HT1080 (cell line): ENCODE results near the gene CELSR1. TPM values are rescaled to one million over a fixed set of nuclear protein-coding genes. Genes with fewer than 3 reads are reported as not detected.
"Not testable (repeated sequence)": the region's sequence is repeated elsewhere in the genome, so short reads cannot be mapped to it uniquely, and the experiment has no call there.

Experiments
- DNase-seq: peaks from one replicate; pipeline ENCODE4 v3.0.0-alpha.2; 2015; ENCODE audit warnings: low read depth
- total RNA-seq: library from RNA; depleted of rRNA; stranded (reverse); fragments of >200 nt; shearing (Covaris generic); gene quantifications from 2 replicates; pipeline ENCODE4 v1.2.3, GENCODE V29; 2014

The CELSR1 gene
- total RNA-seq, 1 experiment from 2014 or later: 17.9 TPM

- DNase-seq: no peak
Measured at GRCh38 chr22:46484861-46485595, 52.4 kb downstream of the CELSR1 start.

DNA sequence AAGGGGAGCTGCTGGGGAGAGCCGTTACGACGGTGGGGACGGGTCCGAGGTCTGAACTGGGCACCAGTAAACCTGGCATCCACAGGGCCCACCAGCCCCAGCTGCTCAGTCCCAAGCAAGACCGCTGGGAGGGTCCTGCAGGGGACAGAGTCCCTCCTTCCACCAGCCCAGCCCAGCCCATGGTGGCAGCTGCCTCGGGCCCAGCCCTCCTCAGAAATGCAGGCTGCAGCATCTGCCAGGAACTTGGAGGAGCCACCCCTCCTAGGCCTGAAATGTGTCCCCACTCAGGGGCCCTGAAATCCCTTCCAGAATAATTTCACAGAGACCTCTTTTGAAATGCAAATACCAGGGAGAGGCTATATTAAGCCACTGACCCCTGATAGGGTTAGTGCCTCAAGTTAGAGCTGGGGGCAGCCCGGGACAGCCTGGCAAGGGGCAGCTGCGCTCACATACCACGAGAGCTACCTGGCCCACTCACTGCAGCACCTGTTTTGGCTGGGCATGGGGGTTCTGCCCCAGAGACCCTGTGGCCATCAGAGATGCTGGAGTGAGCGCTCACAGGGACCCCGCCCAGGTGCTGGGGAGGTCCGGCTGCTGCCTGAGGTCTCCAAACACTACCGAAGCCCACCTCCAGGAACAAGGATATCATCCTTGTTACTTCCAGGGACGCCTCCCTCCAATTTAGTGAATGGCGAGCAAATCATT is 53.1 kb downstream of the CELSR1 start:
- DNase-seq: no peak

DNA sequence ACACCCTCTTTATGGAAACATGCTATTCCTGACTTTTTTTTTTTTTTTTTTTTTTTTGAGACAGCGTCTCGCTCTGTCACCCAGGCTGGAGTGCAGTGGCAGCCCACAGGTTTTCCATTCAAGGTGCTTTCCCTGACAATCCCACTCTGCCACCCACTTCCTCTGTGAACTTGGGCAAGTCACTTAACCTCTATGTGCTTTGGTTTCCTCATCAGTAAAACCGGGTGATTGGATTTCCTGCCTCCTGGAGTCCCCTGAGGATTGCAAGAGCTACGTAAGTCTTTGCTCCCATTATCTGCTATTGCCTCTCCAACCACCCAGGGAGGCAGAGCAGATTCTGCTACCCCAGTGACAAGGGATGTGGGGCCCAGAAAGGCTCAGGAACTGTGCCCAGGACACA is 54.1 kb downstream of the CELSR1 start:
- no peak for DNase-seq

DNA sequence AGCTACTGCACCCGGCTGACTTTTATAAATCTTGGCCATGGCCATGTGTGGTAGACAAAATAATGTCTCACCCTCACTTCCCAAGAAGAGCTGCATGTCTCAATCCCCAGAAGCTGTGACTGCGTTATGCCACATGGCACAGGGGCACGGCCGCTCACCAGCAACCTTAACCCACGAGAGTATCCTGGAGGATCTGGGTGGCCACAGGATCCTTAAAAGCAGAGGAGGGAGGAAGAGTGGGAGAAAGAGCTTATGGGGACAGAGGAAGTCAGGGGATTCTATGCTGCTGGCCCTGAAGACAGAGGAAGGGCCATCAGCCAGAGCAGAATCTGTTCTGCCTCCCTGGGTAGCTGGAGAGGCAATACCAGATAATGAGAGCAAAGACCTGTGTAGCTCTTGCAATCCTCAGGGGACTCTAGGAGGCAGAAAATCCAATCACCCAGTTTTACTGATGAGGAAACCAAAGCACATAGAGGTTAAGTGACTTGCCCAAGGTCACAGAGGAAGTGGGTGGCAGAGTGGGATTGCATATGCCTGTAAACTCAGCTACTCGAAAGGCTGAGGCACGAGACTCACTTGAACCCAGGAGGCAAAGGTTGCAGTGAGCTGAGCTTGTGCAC is 55.3 kb downstream of the CELSR1 start:
- no peak for DNase-seq

DNA sequence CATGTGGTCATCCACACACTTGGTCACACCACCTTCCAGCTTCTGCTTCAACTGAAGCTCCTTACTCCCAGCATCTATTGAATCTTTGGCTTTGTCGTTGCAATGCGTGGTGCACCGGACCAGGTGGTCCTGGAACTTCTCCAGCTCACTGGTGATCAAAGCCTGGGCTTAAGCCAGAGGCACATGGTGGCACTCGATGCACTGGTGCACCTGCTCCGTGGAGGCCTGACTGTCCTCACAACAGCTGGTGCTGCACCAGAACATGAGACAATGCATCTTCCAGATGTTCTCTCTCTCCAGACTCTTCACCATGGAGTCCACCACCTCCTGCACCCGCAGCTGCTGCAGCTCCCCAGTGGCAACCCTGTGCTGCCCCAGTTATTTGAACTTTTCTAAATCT is 56.0 kb downstream of the CELSR1 start:
- DNase-seq: no peak

DNA sequence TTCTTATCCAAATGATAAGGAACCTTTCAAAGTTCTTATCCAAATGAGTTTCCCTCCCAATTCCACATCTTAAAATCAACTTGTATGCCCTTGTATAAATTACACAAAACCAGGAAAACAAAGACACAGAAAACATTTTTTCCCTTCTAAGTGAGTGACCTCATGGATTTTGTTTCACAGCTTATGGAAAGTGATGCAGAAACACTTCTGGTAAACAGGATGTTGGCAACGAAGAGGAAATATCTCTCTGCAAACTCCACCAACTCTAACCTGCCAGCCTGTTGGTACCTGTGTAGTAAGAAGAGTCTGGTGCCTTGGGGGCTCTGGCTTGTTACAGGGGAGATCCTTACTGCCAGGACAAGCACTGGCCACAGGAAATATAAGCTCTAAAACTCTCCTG is 57.0 kb downstream of the CELSR1 start:
- DNase-seq: no peak

DNA sequence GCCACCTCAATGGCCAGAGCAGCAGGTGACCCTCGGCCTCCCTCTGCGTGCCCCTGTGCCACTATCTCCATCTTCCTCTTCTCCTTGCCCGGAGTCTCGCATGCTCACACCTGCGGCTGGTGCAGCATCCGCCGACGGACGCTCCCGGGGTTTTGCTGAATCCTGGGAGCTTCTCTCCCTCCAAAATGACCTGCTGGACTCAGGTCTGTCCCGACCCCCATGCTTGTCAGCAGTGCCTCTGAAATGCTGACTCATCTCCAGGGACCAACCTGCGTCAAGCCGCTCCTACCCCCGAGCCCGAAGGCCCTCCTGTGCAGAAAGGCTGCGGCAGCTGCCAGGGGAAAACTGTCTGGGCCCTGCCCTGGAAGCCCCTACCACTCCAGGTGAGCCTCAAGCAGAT is 58.4 kb downstream of the CELSR1 start:
- DNase-seq: no peak

- no peak for DNase-seq
Measured at GRCh38 chr22:46478083-46478551, 59.3 kb downstream of the CELSR1 start.

DNA sequence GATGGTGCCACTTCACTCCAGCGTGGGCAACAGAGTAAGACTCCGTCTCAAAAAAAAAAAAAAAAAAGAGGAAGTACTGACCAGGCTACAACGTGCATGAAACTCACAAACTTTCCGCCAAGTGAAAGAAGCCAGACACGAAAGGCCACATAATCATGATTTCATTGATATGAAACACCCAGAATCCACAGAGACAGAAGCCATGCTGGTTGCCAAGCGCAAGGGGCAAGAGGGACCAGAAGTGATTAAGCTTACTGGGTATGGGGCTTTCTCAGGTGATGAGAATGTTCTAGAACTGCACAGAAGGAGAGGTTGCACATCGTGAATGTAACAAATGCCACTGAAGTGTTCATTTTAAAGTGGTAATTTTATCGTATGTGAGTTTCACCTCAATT is 60.9 kb downstream of the CELSR1 start:
- no peak for DNase-seq

- DNase-seq: no peak
Measured at GRCh38 chr22:46473896-46474557, 63.4 kb downstream of the CELSR1 start.

DNA sequence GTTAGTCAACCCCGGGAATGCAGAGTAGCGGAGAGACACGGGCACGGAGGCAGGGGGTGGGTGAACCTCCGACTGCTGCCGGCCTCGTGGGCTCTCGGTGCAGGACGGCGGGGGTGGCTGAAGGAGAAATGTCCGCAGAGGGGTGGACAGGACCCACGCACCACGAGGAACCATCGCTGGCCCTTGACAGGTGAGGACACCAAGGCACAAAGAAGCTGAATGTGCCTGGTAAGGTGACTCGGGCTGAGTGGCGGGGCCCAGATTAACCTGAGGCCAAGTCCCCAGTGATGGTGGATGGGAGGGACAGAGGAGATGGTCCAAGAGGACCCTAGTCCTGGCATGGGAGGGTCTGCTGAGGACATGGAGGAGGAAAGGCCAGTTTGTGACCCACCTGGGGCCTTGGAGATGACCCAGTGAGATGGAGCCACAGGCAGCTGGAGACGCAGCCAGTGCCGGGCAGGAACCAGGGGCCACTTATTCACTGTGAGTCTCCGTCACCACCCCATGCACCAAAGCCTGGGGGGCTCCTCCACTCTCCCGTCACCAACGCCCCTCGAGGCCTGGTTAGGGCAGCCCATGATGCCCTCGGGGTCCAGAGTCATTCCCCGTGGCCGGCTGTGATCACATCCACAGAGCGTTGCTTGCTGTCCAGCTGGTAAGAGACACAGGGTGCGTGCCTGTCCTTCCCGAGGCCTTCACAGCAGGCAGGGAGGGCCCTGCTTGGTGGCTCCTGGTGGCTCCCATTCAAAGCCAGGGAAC is 64.2 kb downstream of the CELSR1 start:
- DNase-seq: no peak

GRCh38 chr22:46472722-46473016 is 64.8 kb downstream of the CELSR1 start:
- no peak for DNase-seq

DNA sequence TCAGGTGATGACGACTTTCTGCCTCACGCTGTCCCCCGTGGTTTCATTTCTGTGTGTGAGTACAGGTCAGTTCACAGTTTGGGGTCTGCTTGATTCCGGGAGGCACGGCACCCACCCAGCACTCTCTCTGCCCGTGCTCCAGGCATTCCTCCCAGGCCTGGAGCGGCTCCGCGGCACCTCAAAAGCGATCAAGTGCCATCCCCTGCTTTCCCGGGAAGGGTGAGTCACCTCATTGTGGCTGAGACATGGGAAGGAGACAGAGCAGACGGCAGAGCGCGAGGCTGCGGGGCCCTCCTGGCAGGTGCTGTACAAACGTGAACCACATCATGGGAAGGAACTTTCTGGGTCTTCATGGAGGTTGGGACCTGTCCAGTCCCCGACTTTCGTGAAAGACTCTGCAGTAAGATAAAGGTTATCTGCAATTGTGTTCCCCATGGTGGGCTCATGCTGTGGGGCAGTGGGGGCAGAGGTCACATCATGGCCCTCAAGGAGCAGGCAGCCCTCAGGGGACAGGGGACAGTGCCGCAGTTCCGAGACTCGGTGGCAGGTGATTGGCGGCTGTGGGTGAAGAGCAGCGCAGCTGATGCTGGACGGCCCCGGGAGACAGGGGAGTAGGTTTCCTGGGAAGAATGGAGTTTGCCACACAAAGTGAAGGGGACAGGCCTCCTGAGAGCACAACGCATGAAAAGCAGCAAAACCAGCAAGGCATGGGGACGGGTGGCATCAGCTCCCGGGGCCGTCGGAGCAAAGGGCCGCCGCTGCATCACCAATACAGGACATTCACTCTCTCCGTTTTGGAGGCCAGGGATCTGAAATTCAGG is 65.3 kb downstream of the CELSR1 start:
- peak; percentile 52 for DNase-seq

GRCh38 chr22:46471330-46471729 is 66.1 kb downstream of the CELSR1 start:
- DNase-seq: not testable (repeated sequence)

DNA sequence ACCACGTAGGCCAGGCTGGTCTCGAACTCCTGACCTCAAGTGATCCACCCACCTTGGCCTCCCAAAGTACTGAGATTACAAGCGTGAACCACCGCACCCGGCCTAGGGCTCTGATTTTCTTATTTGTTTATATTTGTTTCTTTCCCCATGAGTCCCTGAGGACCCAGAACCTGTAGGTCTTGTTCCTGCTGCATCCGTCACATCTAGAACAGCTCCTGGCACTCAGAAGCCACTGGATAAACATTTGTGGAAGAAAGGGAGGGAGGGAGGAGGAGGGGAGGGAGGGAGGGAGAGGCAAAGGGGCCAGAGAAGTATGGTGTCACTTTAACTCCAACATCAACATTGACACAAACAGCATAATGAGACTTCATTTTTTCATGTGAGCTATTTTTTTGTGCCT is 67.7 kb downstream of the CELSR1 start:
- DNase-seq: no peak

GRCh38 chr22:46467006-46467405 is 70.4 kb downstream of the CELSR1 start:
- no peak for DNase-seq

GRCh38 chr22:46466255-46466676 is 71.2 kb downstream of the CELSR1 start:
- DNase-seq: no peak

DNA sequence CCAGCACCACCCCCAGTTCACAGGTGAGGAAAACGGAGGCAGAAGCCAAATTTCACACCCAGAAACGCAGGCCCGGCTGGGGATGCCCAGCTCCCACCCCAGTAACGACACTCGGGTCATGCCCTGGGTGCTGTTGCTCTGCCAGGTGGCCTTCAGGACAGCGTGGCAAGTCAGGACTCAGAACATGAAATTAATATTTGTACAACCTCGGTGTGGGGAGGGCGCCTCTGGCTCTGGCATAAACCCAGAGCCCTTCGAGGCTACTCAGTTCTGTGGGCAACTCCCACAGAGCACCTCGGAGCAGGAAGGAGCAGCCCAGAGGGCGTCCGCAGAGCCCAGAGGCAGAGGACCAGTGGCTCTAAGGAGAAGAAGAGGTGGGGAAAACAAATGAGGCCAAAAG is 71.6 kb downstream of the CELSR1 start:
- DNase-seq: no peak

DNA sequence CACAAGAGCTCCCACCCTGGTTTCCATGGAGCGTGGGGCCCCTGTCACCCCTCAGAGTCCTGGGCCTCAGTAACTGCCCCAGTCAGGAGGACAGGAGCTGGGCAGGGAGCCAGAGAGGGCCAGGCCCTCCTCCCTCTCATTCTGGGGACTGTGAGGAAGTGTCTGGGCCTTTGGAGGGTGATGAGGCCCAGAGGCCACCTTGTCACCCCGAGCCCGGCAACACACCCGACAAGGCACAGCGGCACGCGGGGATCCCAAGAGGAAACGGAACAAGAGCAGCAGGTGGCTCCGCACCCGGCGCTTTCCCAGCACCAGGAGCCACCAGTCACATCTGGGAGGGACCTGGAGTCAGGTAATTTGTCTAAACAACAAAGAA is 72.1 kb downstream of the CELSR1 start:
- DNase-seq: no peak

DNA sequence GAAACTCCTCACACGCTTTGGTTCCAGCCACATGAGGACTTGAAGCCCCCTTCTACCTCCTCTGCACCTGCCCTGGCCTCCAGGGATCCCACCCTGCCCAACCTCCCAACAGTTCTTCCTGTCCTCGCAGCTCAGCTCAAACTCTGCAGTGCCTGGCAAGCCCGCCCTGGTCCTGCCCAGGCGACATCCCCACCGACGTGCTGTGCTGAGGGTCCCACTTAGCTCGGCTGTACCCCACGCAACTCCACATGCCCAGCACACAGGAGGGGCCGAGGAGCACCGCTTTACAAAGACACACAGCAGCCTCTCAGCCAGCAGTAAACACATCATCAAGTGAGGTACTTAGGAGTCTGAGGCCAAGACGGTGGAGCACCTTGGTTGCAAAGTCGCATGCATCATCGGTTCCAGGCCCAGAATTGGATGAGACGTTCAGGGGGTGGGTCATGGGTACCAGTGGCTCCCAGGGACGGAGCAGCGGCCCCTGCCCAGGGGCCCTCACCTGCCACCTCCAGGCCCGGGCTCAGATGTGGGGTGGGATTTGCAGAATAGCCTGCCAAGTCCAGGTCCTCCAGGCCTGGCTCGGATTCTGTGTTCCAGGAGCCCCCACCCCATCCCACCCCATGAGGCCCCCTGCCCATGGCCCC is 72.6 kb downstream of the CELSR1 start:
- DNase-seq: no peak
